Endothelial cell of umbilical vein (primary cell): ENCODE data around the gene SINHCAF. TPM values are rescaled to one million over a fixed set of nuclear protein-coding genes. Genes with fewer than 3 reads are reported as not detected.

ENCODE experiments used
- BruUV-seq: library from RNA; stranded (reverse); fragments of 400-500 nt; replicated peaks from 2 replicates; lab custom pipeline; 2021; lab: Mats Ljungman, UMichigan
- CTCF ChIA-PET: fragments of 300-600, 350-600 bp; sonication (Branson Sonifier 250); formaldehyde crosslinking; loops from one replicate; lab custom pipeline; 2021; ENCODE audit warnings: antibody characterized with exemption, inconsistent platforms; lab: Charles Lee
- POLR2A ChIA-PET: fragments of 300-600, 350-600 bp; sonication (Branson Sonifier 250); formaldehyde crosslinking; loops from one replicate; lab custom pipeline; 2021; ENCODE audit warnings: antibody characterized with exemption, inconsistent platforms; lab: Charles Lee
- DNase-seq: peaks from one replicate; pipeline ENCODE4 v3.0.0-alpha.2; 2011; ENCODE audit warnings: low read depth, low spot score
- FAIRE-seq: peaks from 2 replicates; lab custom pipeline; 2011; peaks lifted over from hg19 to GRCh38; lab: Jason Lieb, UNC
- H2AFZ ChIP-seq: 2 replicates; pipeline ENCODE4 v1.6.0; 2012; ENCODE audit warnings: low read depth, low read length, control low read depth, inconsistent platforms
- H3K27ac ChIP-seq: 2 replicates; pipeline ENCODE4 v1.5.1; 2011; ENCODE audit warnings: low read depth, mild to moderate bottlenecking, control low read depth, low read length, moderate library complexity; ENCODE audit not compliant: insufficient read depth
- H3K27me3 ChIP-seq, 2 experiments: 2 replicates each; pipeline versions ENCODE4 v1.6.0 to v1.6.1; 2011; ENCODE audit warnings: low read length in 2 of 2, mixed read lengths in 1 of 2; ENCODE audit not compliant: control insufficient read depth in 2 of 2, insufficient read depth in 2 of 2
- H3K36me3 ChIP-seq, 2 experiments: 2 replicates in 1 of 2; 3 replicates in 1 of 2; pipeline ENCODE4 v1.5.1; 2011; ENCODE audit warnings: low read length in 2 of 2, mild to moderate bottlenecking in 1 of 2, moderate library complexity in 1 of 2; ENCODE audit not compliant: control insufficient read depth in 2 of 2, insufficient read depth in 2 of 2; ENCODE audit errors: extremely low read depth in 1 of 2
- H3K4me1 ChIP-seq: 3 replicates; pipeline ENCODE4 v1.5.1; 2011; ENCODE audit warnings: mild to moderate bottlenecking, low read length; ENCODE audit not compliant: control insufficient read depth, insufficient read depth; ENCODE audit errors: extremely low read depth
- H3K4me2 ChIP-seq: 2 replicates; pipeline ENCODE4 v1.6.1; 2011; ENCODE audit warnings: low read length, control low read depth, mixed read lengths; ENCODE audit not compliant: insufficient read depth
- H3K4me3 ChIP-seq, 3 experiments: fragments of 200-600 bp in 1 of 3; sonication (generic), shearing (Covaris generic) in 1 of 3; replicated peaks in 1 of 3; 2 replicates each; pipeline ENCODE4 v1.5.1; 2011 to 2016; ENCODE audit warnings: control low read depth in 3 of 3, low read length in 3 of 3, mild to moderate bottlenecking in 2 of 3, inconsistent platforms in 1 of 3, low read depth in 1 of 3, moderate library complexity in 1 of 3; ENCODE audit not compliant: insufficient read depth in 1 of 3
- H3K79me2 ChIP-seq: 2 replicates; pipeline ENCODE4 v1.6.0; 2012; ENCODE audit warnings: low read length, inconsistent platforms; ENCODE audit not compliant: control insufficient read depth, insufficient read depth
- H3K9ac ChIP-seq: replicated peaks from 2 replicates; pipeline ENCODE3; 2011; ENCODE audit warnings: low read length, control low read depth; ENCODE audit not compliant: insufficient read depth; ENCODE audit errors: extremely low read depth
- H3K9me1 ChIP-seq: replicated peaks from 3 replicates; pipeline ENCODE4 v1.6.0; 2011; ENCODE audit warnings: mild to moderate bottlenecking, low read length; ENCODE audit not compliant: control insufficient read depth, insufficient read depth; ENCODE audit errors: extremely low read depth
- H3K9me3 ChIP-seq: replicated peaks from 2 replicates; pipeline ENCODE4 v1.5.1; 2012; ENCODE audit warnings: low read length, inconsistent platforms; ENCODE audit not compliant: control insufficient read depth, insufficient read depth
- H4K20me1 ChIP-seq: replicated peaks from 2 replicates; pipeline ENCODE3; 2011; ENCODE audit warnings: mild to moderate bottlenecking, low read length; ENCODE audit not compliant: control insufficient read depth, insufficient read depth; ENCODE audit errors: extremely low read depth
- CTCF ChIP-seq, 2 donors: IDR thresholded peaks; 1 replicate in 1 of 2; 2 replicates in 1 of 2; pipeline ENCODE4 v1.5.1; 2011; ENCODE audit warnings: low read length in 2 of 2, mild to moderate bottlenecking in 2 of 2, moderate library complexity in 2 of 2, control low read depth in 1 of 2, inconsistent platforms in 1 of 2, low read depth in 1 of 2; ENCODE audit not compliant: insufficient read depth in 1 of 2; ENCODE audit errors: extremely low read depth in 1 of 2
- EZH2 ChIP-seq: IDR thresholded peaks from 2 replicates; pipeline ENCODE4 v1.6.1; 2012; ENCODE audit warnings: borderline replicate concordance, low read depth, mild to moderate bottlenecking, moderate library complexity, low read length, inconsistent platforms; ENCODE audit not compliant: severe bottlenecking
- FOS ChIP-seq: IDR thresholded peaks from 2 replicates; pipeline ENCODE4 v1.6.1; 2011; ENCODE audit warnings: mild to moderate bottlenecking, low read length, moderate library complexity, borderline replicate concordance; ENCODE audit not compliant: insufficient read depth
- GATA2 ChIP-seq: IDR thresholded peaks from 2 replicates; pipeline ENCODE4 v1.7.0; 2011; ENCODE audit warnings: low read depth, mild to moderate bottlenecking, moderate library complexity, mixed read lengths, low read length; ENCODE audit not compliant: insufficient read length, insufficient read depth
- JUN ChIP-seq: IDR thresholded peaks from 2 replicates; pipeline ENCODE4 v1.6.1; 2011; ENCODE audit warnings: borderline replicate concordance, low read depth; ENCODE audit not compliant: insufficient read length, insufficient read depth
- MAX ChIP-seq: IDR thresholded peaks from 2 replicates; pipeline ENCODE4 v1.6.1; 2011; ENCODE audit not compliant: insufficient read depth, insufficient read length
- MYC ChIP-seq: IDR thresholded peaks from one replicate; pipeline ENCODE4 v1.6.1; 2011; ENCODE audit warnings: mild to moderate bottlenecking, low read depth, low read length
- POLR2A ChIP-seq: IDR thresholded peaks from 2 replicates; pipeline ENCODE4 v1.6.1; 2012; ENCODE audit warnings: low read depth, mild to moderate bottlenecking, control low read depth, low read length
- POLR2AphosphoS5 ChIP-seq: IDR thresholded peaks from 2 replicates; pipeline ENCODE4 v1.6.1; 2012; ENCODE audit warnings: low read depth, mild to moderate bottlenecking, control low read depth, low read length, moderate library complexity; ENCODE audit not compliant: insufficient read depth
- dilution Hi-C: fragments of 300-500 bp; cut with MboI; formaldehyde crosslinking; loops from one replicate; pipeline ENCODE4 v1.15.0; 2019; ENCODE audit warnings: low sequenced_read_pairs; ENCODE audit not compliant: extremely low pct_ligation_motif_present
- intact Hi-C: fragments of 100-400 bp; cut with micrococcal nuclease; formaldehyde crosslinking; loops from one replicate; pipeline ENCODE4 v1.10.0; 2022
- polyA plus RNA-seq, 4 experiments: library from polyadenylated mRNA; depleted of rRNA in 3 of 4; stranded (reverse) in 3 of 4; unstranded in 1 of 4; fragments of >200 nt; gene quantifications; 2 replicates each; pipeline versions ENCODE4 v1.2.1 to v1.2.3, GENCODE V29; 2011 to 2012; ENCODE audit warnings: missing spikeins in 1 of 4
- total RNA-seq: library from RNA; stranded (reverse); gene quantifications from 2 replicates; pipeline ENCODE4 v1.2.3, GENCODE V29; 2021

SINHCAF gene
- total and polyA plus RNA-seq, 2 donors (not counting 3 experiments of a cell fraction or from before 2014, with no cell fraction given), result 19.3 to 83.4 TPM

GRCh38 chr12:31248337-31248736 is 77.6 kb downstream of the SINHCAF start:
- no peak for TF ChIP-seq GATA2
- no peak for TF ChIP-seq CTCF (IDR thresholded peaks at IDR 0.05; ENCODE audit: extremely low read depth in 1 of 2, insufficient read depth in 1 of 2, low read depth in 1 of 2, low read length in 2 of 2)
- no peak for TF ChIP-seq POLR2A
- no peak for TF ChIP-seq FOS
- TF ChIP-seq MYC, result no peak
- TF ChIP-seq MAX, result no peak
- no peak for TF ChIP-seq EZH2
- TF ChIP-seq POLR2AphosphoS5, result no peak
- no peak for TF ChIP-seq JUN
- POLR2A ChIA-PET, result no interaction called here
- Histone ChIP-seq H3K4me3 (no peak overlapping the region), H3K79me2 (no peaks in the 10 kb centered on the region), H2AFZ (no peak overlapping the region), H4K20me1 (no peaks in the 10 kb centered on the region), H3K9me3 (no peaks in the 10 kb centered on the region), H3K4me2 (no peak overlapping the region), H3K9me1 (no peaks in the 10 kb centered on the region), H3K27me3 (peaks cover 2% of the 10 kb centered on the region in 2 experiments), H3K4me1 (no peaks in the 10 kb centered on the region), H3K9ac (no peak overlapping the region), H3K36me3 (no peaks in the 10 kb centered on the region), H3K27ac (no peak overlapping the region)
- CTCF ChIA-PET, result interaction anchor here (0.7 kb wide), 1 partner anchor 369 kb away, joined by 3 read pairs; no protein-coding TSS in a partner anchor
- dilution Hi-C loops, result loop anchor here (25.0 kb wide), 1 partner anchor 411 kb away; no protein-coding TSS in a partner anchor
- FAIRE-seq (no peak), DNase-seq (no peak)
- intact Hi-C loops, result no loop called here
- BruUV-seq, result no TSS peak
